IMR-90 (cell line): Measurements from ENCODE around the gene EPHA5. TPM values are rescaled to one million over a fixed set of nuclear protein-coding genes. Genes with fewer than 3 reads are reported as not detected.

ENCODE experiments used
- ATAC-seq: fragments of 200-7000 bp; cut with Tn5 transposase; 2 replicates; pipeline ENCODE4 v1.9.1; 2020; ENCODE audit warnings: low read depth, mild to moderate bottlenecking, moderate library complexity
- BruUV-seq: library from RNA; stranded (reverse); fragments of 400-500 nt; replicated peaks from 2 replicates; lab custom pipeline; 2021; lab: Mats Ljungman, UMichigan
- CTCF ChIA-PET: fragments of 300-600 bp; formaldehyde crosslinking; extraction: SDS; loops from one replicate; lab custom pipeline; 2021; ENCODE audit warnings: antibody characterized with exemption; lab: Yijun Ruan, JAX
- POLR2A ChIA-PET: fragments of 300-600 bp; sonication (Branson Sonifier 250); formaldehyde crosslinking; loops from one replicate; lab custom pipeline; 2022; ENCODE audit warnings: antibody characterized with exemption; ENCODE audit not compliant: unreplicated experiment; lab: Charles Lee
- DNase-seq: peaks from one replicate; pipeline ENCODE4 v3.0.0; 2013
- H2AFZ ChIP-seq: replicated peaks from 2 replicates; pipeline ENCODE3; 2013; ENCODE audit warnings: low read length, mild to moderate bottlenecking; ENCODE audit not compliant: poor library complexity
- H2AK5ac ChIP-seq: 2 replicates; pipeline ENCODE4 v1.6.1; 2013; ENCODE audit warnings: low read depth, low read length, inconsistent platforms
- H2AK9ac ChIP-seq: replicated peaks from 2 replicates; pipeline ENCODE3; 2013; ENCODE audit warnings: mild to moderate bottlenecking, low read depth, low read length, moderate library complexity; ENCODE audit not compliant: poor library complexity
- H2BK120ac ChIP-seq: 2 replicates; pipeline ENCODE4 v1.6.1; 2013; ENCODE audit warnings: low read depth, low read length, inconsistent platforms
- H2BK15ac ChIP-seq: 3 replicates; pipeline ENCODE4 v1.6.1; 2013; ENCODE audit warnings: low read depth, low read length, inconsistent platforms
- H2BK20ac ChIP-seq: 2 replicates; pipeline ENCODE4 v1.6.1; 2013; ENCODE audit warnings: low read depth, mild to moderate bottlenecking, inconsistent platforms, low read length, moderate library complexity
- H2BK5ac ChIP-seq: 2 replicates; pipeline ENCODE4 v1.6.1; 2013; ENCODE audit warnings: mild to moderate bottlenecking, low read depth, low read length, inconsistent platforms; ENCODE audit not compliant: poor library complexity, severe bottlenecking
- H3K14ac ChIP-seq: replicated peaks from 2 replicates; pipeline ENCODE4 v1.6.1; 2013; ENCODE audit warnings: low read depth, low read length, inconsistent platforms
- H3K18ac ChIP-seq: 2 replicates; pipeline ENCODE4 v1.6.1; 2013; ENCODE audit warnings: low read depth, low read length, control low read depth
- H3K23ac ChIP-seq: 2 replicates; pipeline ENCODE4 v1.6.1; 2013; ENCODE audit warnings: low read depth, low read length, inconsistent platforms
- H3K27ac ChIP-seq: 2 replicates; pipeline ENCODE4 v1.5.1; 2013; ENCODE audit warnings: mild to moderate bottlenecking, control low read depth, low read length; ENCODE audit not compliant: insufficient read depth
- H3K27me3 ChIP-seq: 2 replicates; pipeline ENCODE4 v1.6.1; 2013; ENCODE audit warnings: low read length; ENCODE audit not compliant: control insufficient read depth, insufficient read depth
- H3K36me3 ChIP-seq: 2 replicates; pipeline ENCODE4 v1.6.1; 2013; ENCODE audit warnings: low read length, mixed read lengths; ENCODE audit not compliant: control insufficient read depth, insufficient read depth
- H3K4ac ChIP-seq: 2 replicates; pipeline ENCODE4 v1.6.1; 2013; ENCODE audit warnings: low read depth, low read length, inconsistent platforms
- H3K4me1 ChIP-seq: 2 replicates; pipeline ENCODE4 v1.6.1; 2013; ENCODE audit warnings: low read length, mixed read lengths; ENCODE audit not compliant: control insufficient read depth, insufficient read depth
- H3K4me2 ChIP-seq: 2 replicates; pipeline ENCODE4 v1.6.1; 2013; ENCODE audit warnings: low read depth, mild to moderate bottlenecking, control low read depth, low read length, moderate library complexity
- H3K4me3 ChIP-seq: 2 replicates; pipeline ENCODE4 v1.5.1; 2013; ENCODE audit warnings: low read depth, mild to moderate bottlenecking, control low read depth, low read length, moderate library complexity; ENCODE audit not compliant: insufficient read depth
- H3K56ac ChIP-seq: 2 replicates; pipeline ENCODE4 v1.6.1; 2013; ENCODE audit warnings: low read length, inconsistent platforms; ENCODE audit not compliant: insufficient read depth; ENCODE audit errors: extremely low read depth
- H3K79me1 ChIP-seq, 2 experiments: 2 replicates each; pipeline ENCODE4 v1.6.1; 2013; ENCODE audit warnings: low read length in 2 of 2, inconsistent platforms in 1 of 2, low read depth in 1 of 2
- H3K9ac ChIP-seq: 2 replicates; pipeline ENCODE4 v1.6.1; 2013; ENCODE audit warnings: low read depth, low read length, control low read depth
- H3K9me1 ChIP-seq: 2 replicates; pipeline ENCODE4 v1.6.1; 2013; ENCODE audit warnings: low read length, inconsistent platforms; ENCODE audit not compliant: insufficient read depth
- H3K9me3 ChIP-seq: 2 replicates; pipeline ENCODE4 v1.6.1; 2013; ENCODE audit warnings: low read length; ENCODE audit not compliant: control insufficient read depth, insufficient read depth
- H4K20me1 ChIP-seq: 2 replicates; pipeline ENCODE4 v1.6.1; 2013; ENCODE audit warnings: low read length, inconsistent platforms; ENCODE audit not compliant: insufficient read depth
- H4K5ac ChIP-seq: 2 replicates; pipeline ENCODE4 v1.6.1; 2013; ENCODE audit warnings: mild to moderate bottlenecking, low read depth, low read length, control low read depth
- H4K8ac ChIP-seq, 2 experiments: 2 replicates each; pipeline ENCODE4 v1.6.1; 2013; ENCODE audit warnings: low read depth in 2 of 2, low read length in 2 of 2, control low read depth in 1 of 2, inconsistent platforms in 1 of 2
- H4K91ac ChIP-seq: 2 replicates; pipeline ENCODE4 v1.6.1; 2013; ENCODE audit warnings: low read depth, low read length, inconsistent platforms; ENCODE audit not compliant: insufficient read depth
- BHLHE40 ChIP-seq: fragments of 150-350 bp; IDR thresholded peaks from 2 replicates; pipeline ENCODE4 v1.6.1; 2016; ENCODE audit warnings: mild to moderate bottlenecking, low read depth, low read length
- CEBPB ChIP-seq: IDR thresholded peaks from 2 replicates; pipeline ENCODE4 v1.6.1; 2012; ENCODE audit warnings: low read depth, low read length, improper control_type of control experiment
- CHD1 ChIP-seq: IDR thresholded peaks from 2 replicates; pipeline ENCODE4 v1.6.1; 2012; ENCODE audit warnings: low read depth, low read length, improper control_type of control experiment
- CTCF ChIP-seq: conservative IDR thresholded peaks from 2 replicates; pipeline ENCODE4 v1.5.1; 2012; ENCODE audit warnings: mild to moderate bottlenecking, low read depth, low read length, improper control_type of control experiment
- ELK1 ChIP-seq: fragments of 150-350 bp; IDR thresholded peaks from 2 replicates; pipeline ENCODE4 v1.6.1; 2016; ENCODE audit warnings: low read depth, mild to moderate bottlenecking, low read length, moderate library complexity, borderline replicate concordance
- FOS ChIP-seq: fragments of 150-350 bp; IDR thresholded peaks from 2 replicates; pipeline ENCODE4 v1.6.1; 2016; ENCODE audit warnings: low read depth, low read length
- MAFK ChIP-seq: IDR thresholded peaks from 2 replicates; pipeline ENCODE4 v1.6.1; 2012; ENCODE audit warnings: low read depth, low read length, improper control_type of control experiment
- MAZ ChIP-seq: IDR thresholded peaks from 2 replicates; pipeline ENCODE4 v1.6.1; 2012; ENCODE audit warnings: low read depth, mild to moderate bottlenecking, low read length, improper control_type of control experiment, moderate library complexity, borderline replicate concordance
- MXI1 ChIP-seq: IDR thresholded peaks from 2 replicates; pipeline ENCODE4 v1.6.1; 2012; ENCODE audit warnings: low read depth, mild to moderate bottlenecking, low read length, moderate library complexity, borderline replicate concordance
- NFE2L2 ChIP-seq: fragments of 150-350 bp; IDR thresholded peaks from 2 replicates; pipeline ENCODE4 v1.6.1; 2016; ENCODE audit warnings: low read depth, mild to moderate bottlenecking, low read length
- POLR2A ChIP-seq: IDR thresholded peaks from 2 replicates; pipeline ENCODE4 v1.6.1; 2012; ENCODE audit warnings: mild to moderate bottlenecking, low read depth, low read length
- RAD21 ChIP-seq: IDR thresholded peaks from 2 replicates; pipeline ENCODE4 v1.6.1; 2012; ENCODE audit warnings: low read length, improper control_type of control experiment
- RCOR1 ChIP-seq: IDR thresholded peaks from 2 replicates; pipeline ENCODE4 v1.6.1; 2012; ENCODE audit warnings: mild to moderate bottlenecking, low read length, improper control_type of control experiment; ENCODE audit not compliant: insufficient replicate concordance
- RFX5 ChIP-seq: IDR thresholded peaks from 2 replicates; pipeline ENCODE4 v1.8.0; 2012; ENCODE audit warnings: low read depth, mild to moderate bottlenecking, low read length, moderate library complexity
- SMC3 ChIP-seq: fragments of 150-350 bp; IDR thresholded peaks from 2 replicates; pipeline ENCODE4 v1.6.1; 2016; ENCODE audit warnings: low read depth, mild to moderate bottlenecking, antibody characterized with exemption, low read length, moderate library complexity
- WGBS, 2 experiments: methylation state at CpG; one replicate each; pipeline versions ENCODE4 v1.1.5 to v1.1.7; 2013; ENCODE audit warnings: missing lambda C conversion rate in 2 of 2; ENCODE audit not compliant: insufficient read length in 1 of 2; ENCODE audit errors: extremely low coverage in 2 of 2; 5-methylcytosine and 5-hydroxymethylcytosine counted together
- dilution Hi-C: fragments of 300-500 bp; cut with HindIII; formaldehyde crosslinking; loops from one replicate; pipeline ENCODE4 v1.14.3; 2018; ENCODE audit warnings: low sequenced_read_pairs; ENCODE audit not compliant: unreplicated experiment
- in situ Hi-C: fragments of 300-500 bp; cut with MboI; formaldehyde crosslinking; loops from 3 replicates; pipeline ENCODE4 v1.14.3; 2019; ENCODE audit warnings: low sequenced_read_pairs, inconsistent platforms, mixed read lengths
- intact Hi-C: fragments of 100-400 bp; cut with micrococcal nuclease; formaldehyde crosslinking; loops from 2 replicates; pipeline ENCODE4 v1.10.0; 2022
- polyA plus RNA-seq, 3 experiments: library from polyadenylated mRNA; depleted of rRNA; stranded (reverse); fragments of >200 nt; gene quantifications; 2 replicates each; pipeline ENCODE4 v1.2.3, GENCODE V29; 2012; ENCODE audit warnings: low replicate concordance in 1 of 3
- total RNA-seq: library from RNA; depleted of rRNA; stranded (reverse); fragments of >200 nt; gene quantifications from 2 replicates; pipeline ENCODE4 v1.2.3, GENCODE V29; 2012
- TF ChIP-seq, protein P1 (sequence below): fragments of 150-350 bp; IDR thresholded peaks from 2 replicates; pipeline ENCODE4 v1.6.1; 2017; ENCODE audit warnings: mild to moderate bottlenecking, antibody characterized with exemption, low read length, low read depth

Gene EPHA5
- total and polyA plus RNA-seq, 2 of the 4 experiments (the other 2 are of a cell fraction): 0.07 to 0.18 TPM

DNA sequence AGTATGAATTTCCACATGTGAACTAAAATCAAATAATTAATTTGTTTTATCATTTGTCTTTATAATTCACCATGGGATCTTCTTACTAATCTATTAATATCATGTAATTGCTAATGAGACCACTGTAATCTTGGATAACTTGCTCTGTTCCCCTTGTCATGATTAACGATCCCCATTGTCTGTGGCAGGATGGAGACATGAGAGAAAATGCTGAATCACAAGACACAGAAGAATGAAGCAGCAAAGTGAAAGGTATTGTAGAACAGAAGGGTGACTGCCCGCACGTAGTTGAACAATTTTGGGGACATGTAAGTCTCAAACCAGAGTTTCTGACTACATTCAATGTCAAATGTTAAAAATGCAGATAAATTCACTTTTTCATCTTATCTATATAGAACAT lies 135.2 kb downstream of the EPHA5 start:
- DNase-seq (no peak), ATAC-seq (no peak)
- H2AK5ac ChIP-seq: no peak overlapping the region
- H3K27ac ChIP-seq: no peak overlapping the region
- H4K20me1 ChIP-seq: no peaks in the 10 kb centered on the region
- H2BK20ac ChIP-seq: no peak overlapping the region
- no peak overlapping the region for H3K4ac ChIP-seq
- no TSS peak for BruUV-seq
- H3K27me3 ChIP-seq: no peaks in the 10 kb centered on the region
- ChIA-PET CTCF (no interaction called here), POLR2A (no interaction called here)
- H3K56ac ChIP-seq: no peak overlapping the region
- H3K79me1 ChIP-seq: no peaks in the 10 kb centered on the region
- H3K4me1 ChIP-seq: no peaks in the 10 kb centered on the region
- H4K91ac ChIP-seq: no peak overlapping the region
- no peak overlapping the region for H4K5ac ChIP-seq
- no peak overlapping the region for H2BK5ac ChIP-seq
- intact Hi-C loops (no loop called here), dilution Hi-C loops (no loop called here), in situ Hi-C loops (no loop called here)
- H3K4me2 ChIP-seq: no peak overlapping the region
- H2AFZ ChIP-seq: no peak overlapping the region
- no peak overlapping the region for H2BK120ac ChIP-seq
- no peak overlapping the region for H2AK9ac ChIP-seq
- no peak overlapping the region for H4K8ac ChIP-seq
- H3K14ac ChIP-seq: no peak overlapping the region
- no peaks in the 10 kb centered on the region for H3K9me3 ChIP-seq
- no peaks in the 10 kb centered on the region for H3K36me3 ChIP-seq
- 60% methylated on average over 1 of the region's 3 CpGs; no CpG with 5 or more reads in 1 of the 2 experiments for WGBS, 2 experiments
- H3K9ac ChIP-seq: no peak overlapping the region
- H2BK15ac ChIP-seq: no peak overlapping the region
- no peaks in the 10 kb centered on the region for H3K9me1 ChIP-seq
- no peak overlapping the region for H3K4me3 ChIP-seq
- H3K18ac ChIP-seq: no peak overlapping the region
- no peak for TF ChIP-seq FOS
- TF ChIP-seq MAZ: no peak
- TF ChIP-seq ELK1: no peak
- TF ChIP-seq, protein P1, sequence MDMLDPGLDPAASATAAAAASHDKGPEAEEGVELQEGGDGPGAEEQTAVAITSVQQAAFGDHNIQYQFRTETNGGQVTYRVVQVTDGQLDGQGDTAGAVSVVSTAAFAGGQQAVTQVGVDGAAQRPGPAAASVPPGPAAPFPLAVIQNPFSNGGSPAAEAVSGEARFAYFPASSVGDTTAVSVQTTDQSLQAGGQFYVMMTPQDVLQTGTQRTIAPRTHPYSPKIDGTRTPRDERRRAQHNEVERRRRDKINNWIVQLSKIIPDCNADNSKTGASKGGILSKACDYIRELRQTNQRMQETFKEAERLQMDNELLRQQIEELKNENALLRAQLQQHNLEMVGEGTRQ: no peak
- no peak for TF ChIP-seq POLR2A
- no peak for TF ChIP-seq RCOR1
- no peak for TF ChIP-seq BHLHE40
- TF ChIP-seq CEBPB: no peak
- TF ChIP-seq CHD1: no peak
- no peak for TF ChIP-seq RAD21
- TF ChIP-seq MAFK: no peak
- TF ChIP-seq NFE2L2: no peak
- TF ChIP-seq MXI1: no peak
- TF ChIP-seq CTCF: no peak
- TF ChIP-seq SMC3: no peak
- TF ChIP-seq RFX5: no peak
- no peak overlapping the region for H3K23ac ChIP-seq
